ENCODE data around the gene EHBP1L1.
A peak's percentile ranks its signal among the peaks of the same experiment; 100 is the strongest.

EHBP1L1 gene

DNA sequence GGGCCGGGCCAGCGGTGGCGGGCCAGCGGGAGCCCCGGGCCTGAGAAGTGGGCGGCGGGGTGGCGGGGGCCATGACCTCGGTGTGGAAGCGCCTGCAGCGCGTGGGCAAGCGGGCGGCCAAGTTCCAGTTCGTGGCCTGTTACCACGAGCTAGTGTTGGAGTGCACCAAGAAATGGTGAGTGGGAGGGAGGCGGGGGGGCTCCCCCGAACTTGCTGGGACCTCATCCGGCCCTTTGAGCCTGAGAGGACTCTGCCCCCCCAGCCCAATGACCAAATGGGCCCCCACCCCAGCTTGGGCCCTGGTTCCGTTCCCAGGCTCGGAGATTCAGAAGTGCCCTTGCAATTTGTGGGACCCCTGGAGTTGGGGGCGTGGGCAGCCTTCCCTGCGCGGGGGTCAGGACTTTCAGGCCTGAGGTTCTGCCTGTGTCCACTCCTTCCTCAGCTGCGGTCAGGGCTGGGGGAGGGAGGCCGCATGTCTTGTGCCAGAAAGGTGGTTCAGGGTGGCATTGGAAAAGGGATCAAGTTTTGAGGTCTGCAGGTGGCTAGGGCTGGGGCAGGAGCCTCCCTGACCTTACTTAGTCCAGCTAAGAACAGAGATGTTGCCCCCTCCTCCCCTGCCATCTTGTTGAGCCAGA, 496 bp downstream of the EHBP1L1 start:
- peak overlapping the region; percentile 61 for H3K4me3 ChIP-seq (ENCODE audit: control insufficient read depth, low read depth, low read length)
- DNase-seq (ENCODE audit: low read depth) = no peak
- TF ChIP-seq, protein P1, sequence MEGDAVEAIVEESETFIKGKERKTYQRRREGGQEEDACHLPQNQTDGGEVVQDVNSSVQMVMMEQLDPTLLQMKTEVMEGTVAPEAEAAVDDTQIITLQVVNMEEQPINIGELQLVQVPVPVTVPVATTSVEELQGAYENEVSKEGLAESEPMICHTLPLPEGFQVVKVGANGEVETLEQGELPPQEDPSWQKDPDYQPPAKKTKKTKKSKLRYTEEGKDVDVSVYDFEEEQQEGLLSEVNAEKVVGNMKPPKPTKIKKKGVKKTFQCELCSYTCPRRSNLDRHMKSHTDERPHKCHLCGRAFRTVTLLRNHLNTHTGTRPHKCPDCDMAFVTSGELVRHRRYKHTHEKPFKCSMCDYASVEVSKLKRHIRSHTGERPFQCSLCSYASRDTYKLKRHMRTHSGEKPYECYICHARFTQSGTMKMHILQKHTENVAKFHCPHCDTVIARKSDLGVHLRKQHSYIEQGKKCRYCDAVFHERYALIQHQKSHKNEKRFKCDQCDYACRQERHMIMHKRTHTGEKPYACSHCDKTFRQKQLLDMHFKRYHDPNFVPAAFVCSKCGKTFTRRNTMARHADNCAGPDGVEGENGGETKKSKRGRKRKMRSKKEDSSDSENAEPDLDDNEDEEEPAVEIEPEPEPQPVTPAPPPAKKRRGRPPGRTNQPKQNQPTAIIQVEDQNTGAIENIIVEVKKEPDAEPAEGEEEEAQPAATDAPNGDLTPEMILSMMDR (conservative IDR thresholded peaks at IDR 0.05; ENCODE audit: control insufficient read depth, insufficient read depth, low read depth, low read length) = no peak

DNA sequence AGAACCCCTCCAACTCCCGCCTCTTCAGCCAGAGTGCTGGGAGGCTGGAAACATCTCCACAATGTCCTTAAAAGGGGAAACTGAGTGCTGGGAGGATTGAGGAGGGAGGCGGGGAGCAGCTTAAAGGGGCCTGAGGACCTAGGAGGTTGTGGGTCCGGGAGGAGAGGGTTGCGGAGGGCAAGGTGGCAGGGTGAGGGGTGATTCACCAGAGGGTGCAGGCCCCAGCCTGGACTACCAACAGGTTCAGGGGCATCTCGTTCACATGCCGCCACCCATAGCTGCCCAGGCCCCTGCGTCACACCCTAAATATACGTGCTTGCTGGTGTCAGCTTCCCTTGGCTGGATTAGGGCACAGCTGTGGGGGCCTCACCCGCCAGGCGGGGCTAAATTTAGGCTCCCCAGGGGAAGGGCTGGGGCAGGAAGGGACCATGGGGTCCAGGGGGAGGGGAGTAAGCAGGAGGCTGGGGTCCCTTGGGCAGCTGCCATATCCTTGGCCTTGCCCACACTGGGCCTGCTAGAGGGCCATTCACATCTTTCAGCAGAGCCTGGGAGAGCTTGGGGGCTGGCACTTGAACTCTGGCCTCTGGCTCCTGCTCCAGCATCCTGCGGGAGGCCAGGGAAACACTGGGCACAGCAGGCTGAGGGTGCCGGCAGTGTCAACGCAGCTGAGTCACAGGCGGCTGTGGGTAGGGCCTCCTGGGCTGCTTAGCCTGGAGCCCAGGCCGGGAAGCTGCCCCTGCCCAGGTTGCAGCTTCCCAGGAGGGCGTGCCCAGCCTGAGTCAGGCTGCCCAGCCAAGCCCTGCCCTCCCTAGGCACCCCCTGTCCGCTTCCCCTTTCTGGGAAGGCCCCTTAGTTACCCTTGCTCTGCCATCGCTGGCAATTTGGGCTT, 1.3 kb downstream of the EHBP1L1 start:
- TF ChIP-seq, protein P1 (conservative IDR thresholded peaks at IDR 0.05; ENCODE audit: control insufficient read depth, insufficient read depth, low read depth, low read length) = no peak
- peak overlapping the region; percentile 61 for H3K4me3 ChIP-seq (ENCODE audit: control insufficient read depth, low read depth, low read length)
- DNase-seq (ENCODE audit: low read depth) = peak; percentile 66

DNA sequence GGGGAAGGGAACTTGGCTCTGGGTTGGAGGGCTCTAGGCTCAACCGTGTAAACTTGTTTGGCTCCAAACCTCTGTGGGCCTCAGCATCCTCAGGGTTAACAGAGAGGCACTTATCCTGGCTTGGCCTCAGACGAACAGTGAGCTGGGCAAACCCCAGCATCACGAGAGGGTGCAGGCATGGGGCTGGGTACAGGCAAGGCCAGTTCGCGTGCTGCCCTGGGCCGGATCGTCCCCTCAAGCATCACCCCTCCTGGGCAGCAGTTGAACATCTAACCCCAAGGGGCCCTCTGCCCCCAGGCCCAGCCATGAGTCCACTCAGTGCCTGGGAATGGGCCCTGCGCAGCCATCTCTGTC, 1.9 kb downstream of the EHBP1L1 start:
- no peak for DNase-seq (ENCODE audit: low read depth)
- H3K4me3 ChIP-seq (ENCODE audit: control insufficient read depth, low read depth, low read length) = no peak overlapping the region
- TF ChIP-seq, protein P1 (conservative IDR thresholded peaks at IDR 0.05; ENCODE audit: control insufficient read depth, insufficient read depth, low read depth, low read length) = no peak

- TF ChIP-seq, protein P1 (conservative IDR thresholded peaks at IDR 0.05; ENCODE audit: control insufficient read depth, insufficient read depth, low read depth, low read length) = no peak
- DNase-seq (ENCODE audit: low read depth) = no peak
- H3K4me3 ChIP-seq (ENCODE audit: control insufficient read depth, low read depth, low read length) = no peak overlapping the region
Observed at GRCh38 chr11:65578134-65578533, 2.3 kb downstream of the EHBP1L1 start.

DNA sequence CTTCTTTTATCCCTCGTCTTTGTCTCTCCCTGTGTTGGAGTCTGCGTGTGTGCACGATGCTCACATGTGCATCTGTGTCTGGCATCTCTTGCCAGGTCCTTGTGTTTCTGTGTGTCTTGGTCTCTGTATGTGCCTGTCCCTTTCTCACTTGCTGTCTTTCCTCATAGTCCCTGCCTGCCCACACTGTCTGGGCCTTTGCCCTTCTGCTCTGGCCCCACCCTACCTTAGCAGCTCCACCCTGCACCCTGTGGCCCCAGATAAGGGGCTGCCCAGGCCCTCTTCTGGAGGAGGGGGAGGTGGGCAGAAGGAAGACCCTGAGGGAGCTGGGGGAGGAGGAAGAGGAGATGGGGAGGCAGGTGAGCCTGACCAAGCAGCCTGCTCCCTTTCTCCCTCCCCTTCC, 2.8 kb downstream of the EHBP1L1 start:
- H3K4me3 ChIP-seq (ENCODE audit: control insufficient read depth, low read depth, low read length) = no peak overlapping the region
- DNase-seq (ENCODE audit: low read depth) = no peak
- TF ChIP-seq, protein P1 (conservative IDR thresholded peaks at IDR 0.05; ENCODE audit: control insufficient read depth, insufficient read depth, low read depth, low read length) = no peak

- H3K4me3 ChIP-seq (ENCODE audit: control insufficient read depth, low read depth, low read length) = no peak overlapping the region
- TF ChIP-seq, protein P1 (conservative IDR thresholded peaks at IDR 0.05; ENCODE audit: control insufficient read depth, insufficient read depth, low read depth, low read length) = no peak
- DNase-seq (ENCODE audit: low read depth) = no peak
Observed at GRCh38 chr11:65579291-65579690, 3.4 kb downstream of the EHBP1L1 start.
